Lung (tissue), 12 donors: Measurements from ENCODE around the gene TRERF1. TPM values are rescaled to one million over a fixed set of nuclear protein-coding genes. Genes with fewer than 3 reads are reported as not detected.

ENCODE experiments used
- ATAC-seq: fragments of 200-7000 bp; cut with Tn5 transposase; one replicate; pipeline ENCODE4 v1.9.1; 2020; ENCODE audit warnings: moderate number of reproducible peaks; ENCODE audit not compliant: insufficient read depth, low FRiP score
- DNase-seq, 3 donors: peaks; one replicate each; pipeline ENCODE4 v3.0.0-alpha.2; 2013 to 2017
- H3K27ac ChIP-seq, 2 donors: one replicate each; pipeline ENCODE4 v1.5.1; 2013; ENCODE audit warnings: mild to moderate bottlenecking in 2 of 2, moderate library complexity in 2 of 2, control low read depth in 1 of 2, inconsistent platforms in 1 of 2, low read depth in 1 of 2, low read length in 1 of 2
- H3K27me3 ChIP-seq, 3 donors: one replicate each; pipeline ENCODE4 v1.5.1; 2013; ENCODE audit warnings: low read length in 2 of 3; ENCODE audit not compliant: control insufficient read depth in 3 of 3, insufficient read depth in 3 of 3
- H3K36me3 ChIP-seq, 4 donors: one replicate each; pipeline ENCODE4 v1.5.1; 2013; ENCODE audit warnings: low read length in 4 of 4, mild to moderate bottlenecking in 1 of 4, moderate library complexity in 1 of 4; ENCODE audit not compliant: control insufficient read depth in 4 of 4, insufficient read depth in 4 of 4
- H3K4me1 ChIP-seq, 5 donors: one replicate each; pipeline ENCODE4 v1.5.1; 2013; ENCODE audit warnings: low read length in 5 of 5, mild to moderate bottlenecking in 2 of 5, moderate library complexity in 1 of 5; ENCODE audit not compliant: control insufficient read depth in 5 of 5, insufficient read depth in 5 of 5
- H3K4me3 ChIP-seq: one replicate; pipeline ENCODE4 v1.5.1; 2013; ENCODE audit warnings: mild to moderate bottlenecking, control low read depth, moderate library complexity
- H3K9ac ChIP-seq, 2 donors: one replicate each; pipeline ENCODE4 v1.5.1; 2013; ENCODE audit warnings: low read length in 2 of 2, control low read depth in 1 of 2; ENCODE audit not compliant: insufficient read depth in 1 of 2
- H3K9me3 ChIP-seq, 4 donors: one replicate each; pipeline ENCODE4 v1.5.1; 2013; ENCODE audit warnings: low read length in 3 of 4, mild to moderate bottlenecking in 1 of 4, moderate library complexity in 1 of 4; ENCODE audit not compliant: control insufficient read depth in 4 of 4, insufficient read depth in 3 of 4
- WGBS, 2 donors: extraction: QIAGEN DNeasy Blood & Tissue Kit; methylation state at CpG; one replicate each; pipeline ENCODE4 v1.1.7; 2013; 5-methylcytosine and 5-hydroxymethylcytosine counted together
- polyA plus RNA-seq, 2 donors: library from polyadenylated mRNA; stranded (reverse); fragments of 200-250 nt; gene quantifications; one replicate each; pipeline ENCODE4 v1.2.1, GENCODE V29; 2013
- total RNA-seq, 2 donors: library from RNA; depleted of rRNA in 1 of 2; stranded (reverse); fragments of >200 nt in 1 of 2; gene quantifications; one replicate each; pipeline ENCODE4 v1.2.1, GENCODE V29; 2014 to 2021
- TF ChIP-seq, protein P1 (sequence below): IDR thresholded peaks from 2 replicates; pipeline ENCODE4 v1.5.1; 2012; ENCODE audit warnings: mild to moderate bottlenecking; ENCODE audit errors: control extremely low read depth, extremely low read depth
- donor health status: control.
- donor health status: control.
- donor health status: Bipolar disorder and iron deficiency.
- donor health status: healthy.
- donor health status: DM: yes; HTN: yes; CAD: no.

The TRERF1 gene
- total and polyA plus RNA-seq, 4 donors = 1.2 to 10.4 (median 3.3) TPM

DNA sequence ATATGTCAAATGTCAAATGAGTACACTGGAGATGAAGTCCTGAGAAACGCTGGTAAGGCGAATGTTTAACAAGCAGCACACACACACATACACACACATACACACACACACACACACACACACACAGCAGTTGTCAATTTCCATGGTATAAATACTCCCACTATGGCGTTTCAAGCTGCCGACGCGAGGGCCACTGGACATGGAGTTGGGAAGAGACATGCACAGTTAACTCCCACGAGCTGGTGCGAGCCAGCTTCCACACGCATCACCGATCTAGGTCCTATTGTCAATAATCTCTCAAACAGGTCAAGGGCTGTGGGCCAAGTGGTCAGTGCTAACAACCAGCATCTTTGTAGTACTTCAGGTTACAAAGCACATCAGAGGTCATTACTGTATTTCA lies 58.9 kb downstream of the TRERF1 start:
- TF ChIP-seq, protein P1, sequence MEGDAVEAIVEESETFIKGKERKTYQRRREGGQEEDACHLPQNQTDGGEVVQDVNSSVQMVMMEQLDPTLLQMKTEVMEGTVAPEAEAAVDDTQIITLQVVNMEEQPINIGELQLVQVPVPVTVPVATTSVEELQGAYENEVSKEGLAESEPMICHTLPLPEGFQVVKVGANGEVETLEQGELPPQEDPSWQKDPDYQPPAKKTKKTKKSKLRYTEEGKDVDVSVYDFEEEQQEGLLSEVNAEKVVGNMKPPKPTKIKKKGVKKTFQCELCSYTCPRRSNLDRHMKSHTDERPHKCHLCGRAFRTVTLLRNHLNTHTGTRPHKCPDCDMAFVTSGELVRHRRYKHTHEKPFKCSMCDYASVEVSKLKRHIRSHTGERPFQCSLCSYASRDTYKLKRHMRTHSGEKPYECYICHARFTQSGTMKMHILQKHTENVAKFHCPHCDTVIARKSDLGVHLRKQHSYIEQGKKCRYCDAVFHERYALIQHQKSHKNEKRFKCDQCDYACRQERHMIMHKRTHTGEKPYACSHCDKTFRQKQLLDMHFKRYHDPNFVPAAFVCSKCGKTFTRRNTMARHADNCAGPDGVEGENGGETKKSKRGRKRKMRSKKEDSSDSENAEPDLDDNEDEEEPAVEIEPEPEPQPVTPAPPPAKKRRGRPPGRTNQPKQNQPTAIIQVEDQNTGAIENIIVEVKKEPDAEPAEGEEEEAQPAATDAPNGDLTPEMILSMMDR = no peak
- DNase-seq = no peak
- WGBS, 2 donors = 94 to 98% methylated on average over 10 of the region's 10 CpGs
- Histone ChIP-seq H3K36me3 (no peaks in the 10 kb centered on the region), H3K4me3 (no peak overlapping the region), H3K9ac (no peak overlapping the region), H3K9me3 (no peaks in the 10 kb centered on the region), H3K4me1 (peaks cover 0 to 21% (median 0%) of the 10 kb centered on the region in 5 donors), H3K27ac (no peak overlapping the region), H3K27me3 (no peaks in the 10 kb centered on the region)
- ATAC-seq = no peak

DNA sequence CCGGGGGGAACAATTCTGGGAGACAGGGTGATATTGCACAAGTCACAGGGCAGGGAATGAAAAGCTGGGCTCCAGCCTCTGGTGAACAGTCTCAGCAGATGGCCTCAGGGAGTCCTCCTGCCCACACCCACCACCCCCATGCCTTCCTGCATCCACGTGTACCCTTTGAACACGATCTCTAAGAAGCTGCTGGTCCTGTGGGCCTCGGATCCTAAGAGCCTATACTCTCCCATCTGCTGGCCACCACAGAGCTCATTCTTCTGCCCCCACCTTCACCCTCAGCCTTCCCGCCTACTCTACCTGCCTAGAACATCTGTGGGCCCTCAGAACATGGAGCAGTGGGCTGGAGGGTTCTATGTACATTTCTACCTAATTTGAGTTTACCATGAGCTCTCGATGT lies 60.3 kb downstream of the TRERF1 start:
- Histone ChIP-seq H3K9ac (no peak overlapping the region), H3K4me1 (peaks cover 0 to 21% (median 0%) of the 10 kb centered on the region in 5 donors), H3K4me3 (no peak overlapping the region), H3K36me3 (no peaks in the 10 kb centered on the region), H3K27me3 (no peaks in the 10 kb centered on the region), H3K9me3 (no peaks in the 10 kb centered on the region), H3K27ac (no peak overlapping the region)
- TF ChIP-seq, protein P1 = no peak
- ATAC-seq (no peak), DNase-seq (no peak)
- WGBS, 2 donors = 90 to 95% methylated on average over 6 of the region's 6 CpGs

DNA sequence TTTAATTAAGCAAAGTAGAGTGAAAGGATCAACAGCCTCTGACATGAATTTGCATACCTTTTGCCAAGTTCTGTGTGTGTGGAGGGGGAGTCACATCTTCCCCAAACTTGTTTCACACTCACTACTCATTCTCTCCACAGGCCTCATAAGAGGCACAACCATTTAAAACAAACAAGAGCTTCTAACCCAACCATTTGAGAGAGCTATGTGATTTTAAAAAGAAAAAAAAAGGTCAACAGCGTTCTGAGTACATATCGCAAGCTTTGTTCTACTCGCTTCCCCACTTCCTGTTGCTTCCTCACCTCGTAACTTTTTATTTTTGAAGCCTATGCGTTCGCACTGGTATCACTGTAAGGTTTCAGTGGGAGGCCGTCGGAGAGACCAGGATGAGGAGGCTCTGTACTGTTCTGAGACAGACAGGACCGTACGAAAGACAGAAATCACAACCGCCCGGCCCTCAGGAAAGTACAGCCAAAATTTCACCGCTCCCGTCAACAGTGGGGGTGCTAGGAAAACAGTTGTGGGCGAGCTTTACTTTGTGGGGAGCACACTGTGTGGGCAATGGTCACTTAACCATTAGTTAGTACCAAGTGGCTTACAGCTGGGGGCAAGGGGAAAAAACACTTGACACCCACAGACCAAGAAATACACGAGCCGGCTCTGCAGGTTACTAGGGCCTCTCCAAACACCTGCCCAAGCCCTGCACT lies 61.3 kb downstream of the TRERF1 start:
- Histone ChIP-seq H3K27me3 (no peaks in the 10 kb centered on the region), H3K36me3 (no peaks in the 10 kb centered on the region), H3K9ac (no peak overlapping the region), H3K27ac (peak overlapping the region in 1 of 2 donors; percentile 45), H3K4me3 (no peak overlapping the region), H3K4me1 (peaks cover 0 to 21% (median 0%) of the 10 kb centered on the region in 5 donors), H3K9me3 (no peaks in the 10 kb centered on the region)
- TF ChIP-seq, protein P1 = no peak
- ATAC-seq (no peak), DNase-seq (no peak)
- 57 to 60% methylated on average over 17 of the region's 17 CpGs for WGBS, 2 donors

DNA sequence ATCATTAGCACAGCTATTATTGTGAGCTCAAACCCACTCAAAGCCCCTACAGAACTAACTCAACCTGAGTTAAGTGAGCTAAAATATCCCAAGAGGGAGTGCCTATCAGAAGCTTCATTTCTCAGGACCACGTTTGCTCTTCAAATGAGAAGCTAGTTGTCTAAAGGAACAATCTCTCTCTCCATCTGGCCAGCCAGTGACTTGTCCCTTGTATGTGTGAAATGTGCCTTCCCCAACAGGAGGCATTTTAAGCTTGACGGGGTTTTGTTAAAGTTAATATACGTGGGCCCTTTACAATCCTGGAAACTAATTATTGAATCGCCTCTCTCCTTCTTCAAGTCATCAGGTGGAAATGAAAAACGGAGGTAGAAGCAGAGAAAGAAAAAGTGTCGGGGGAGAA lies 62.0 kb downstream of the TRERF1 start:
- ATAC-seq (no peak), DNase-seq (no peak)
- H3K27me3 ChIP-seq = no peaks in the 10 kb centered on the region
- H3K9ac ChIP-seq = no peak overlapping the region
- 81 to 85% methylated on average over 6 of the region's 6 CpGs for WGBS, 2 donors
- no peaks in the 10 kb centered on the region for H3K36me3 ChIP-seq
- peaks cover 0 to 21% (median 0%) of the 10 kb centered on the region in 5 donors for H3K4me1 ChIP-seq
- TF ChIP-seq, protein P1 = no peak
- no peak overlapping the region for H3K4me3 ChIP-seq
- no peak overlapping the region for H3K27ac ChIP-seq
- no peaks in the 10 kb centered on the region for H3K9me3 ChIP-seq
